ENCODE measurements around the gene HS3ST3B1.

Gene HS3ST3B1

DNA sequence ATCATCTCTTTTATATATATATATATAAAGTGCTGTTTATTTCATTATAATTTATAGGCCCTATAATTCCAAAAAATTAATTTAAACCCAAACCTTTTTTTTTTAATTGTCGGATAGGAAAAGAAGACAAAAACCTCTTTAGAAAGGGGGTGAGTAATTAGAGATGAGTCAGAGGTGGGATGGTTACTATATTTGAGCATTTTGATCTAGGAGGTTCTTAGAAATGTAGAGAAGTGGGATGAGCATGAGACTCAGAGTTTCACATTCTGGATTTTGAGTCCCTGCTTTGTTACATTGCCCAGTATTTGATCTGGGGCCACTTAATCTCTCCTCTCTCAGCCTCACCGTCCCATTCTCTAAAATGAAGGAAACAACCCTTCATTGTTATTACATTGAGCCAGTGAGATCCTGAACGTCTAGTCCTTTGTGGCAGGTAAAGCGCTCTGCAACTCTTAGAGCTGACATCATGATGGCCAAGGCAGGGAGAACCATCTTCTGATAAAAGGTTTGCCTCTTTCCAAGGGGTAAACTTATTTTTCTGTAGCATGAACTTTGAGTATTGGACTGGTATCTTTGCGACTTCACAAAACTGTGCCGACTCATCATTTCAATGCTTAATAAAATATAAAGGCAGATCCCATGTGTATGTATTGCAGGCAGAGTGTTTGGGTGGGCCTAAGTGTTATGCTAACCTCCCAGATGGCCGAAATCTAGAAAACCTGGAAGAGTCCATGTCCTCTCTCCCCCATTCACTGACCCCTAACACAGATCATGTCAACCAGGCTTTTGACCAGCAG is 21.3 kb downstream of the HS3ST3B1 start:
- DNase-seq = no peak

DNA sequence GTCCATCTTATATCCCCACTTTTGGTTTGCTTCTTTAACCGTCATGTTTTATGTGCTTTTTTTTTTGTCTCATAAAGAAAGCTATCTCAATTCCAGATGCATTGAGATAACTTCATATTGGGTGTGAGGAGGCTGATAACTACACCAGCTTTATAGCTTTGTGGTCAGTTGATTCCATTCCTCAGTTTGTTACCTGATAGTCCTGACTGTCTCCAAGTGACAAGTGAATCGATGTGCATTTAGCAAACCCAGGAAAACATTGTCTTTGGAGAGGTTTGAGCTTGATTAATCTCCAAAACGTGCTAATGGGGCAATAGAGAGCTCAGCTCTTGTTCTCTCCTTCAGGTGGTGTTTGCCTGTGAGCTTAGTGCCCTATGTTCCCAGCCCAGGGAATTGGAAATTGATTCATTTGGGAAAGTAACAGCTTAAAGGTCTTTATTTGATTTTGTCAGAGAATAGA is 22.7 kb downstream of the HS3ST3B1 start:
- DNase-seq = no peak

DNA sequence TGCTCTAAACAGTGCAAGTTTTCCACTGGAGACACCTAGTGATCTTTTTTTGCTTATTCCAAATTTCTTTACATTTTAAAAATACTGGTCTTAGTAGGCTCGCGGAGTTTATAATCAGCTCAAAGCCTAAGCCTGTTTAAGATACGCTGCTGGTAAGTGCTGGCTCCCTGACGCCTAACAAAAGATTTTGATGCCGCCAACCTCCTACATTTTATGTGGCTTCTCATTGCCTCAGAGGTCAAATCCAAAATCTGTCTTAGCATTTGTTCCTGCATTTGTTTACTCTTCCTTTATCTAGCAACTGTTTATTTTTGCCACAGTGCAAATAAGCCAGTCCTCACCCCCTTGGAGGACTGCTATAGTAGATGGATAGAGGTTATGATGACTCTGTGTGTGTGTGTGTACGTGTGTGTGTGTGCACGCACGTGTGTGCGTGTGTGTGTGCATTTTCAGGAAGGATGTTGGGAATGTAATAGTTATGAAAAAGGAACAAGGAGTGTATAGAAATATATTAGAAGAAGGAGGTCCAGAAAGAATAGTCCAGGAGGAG is 24.8 kb downstream of the HS3ST3B1 start:
- no peak for DNase-seq

DNA sequence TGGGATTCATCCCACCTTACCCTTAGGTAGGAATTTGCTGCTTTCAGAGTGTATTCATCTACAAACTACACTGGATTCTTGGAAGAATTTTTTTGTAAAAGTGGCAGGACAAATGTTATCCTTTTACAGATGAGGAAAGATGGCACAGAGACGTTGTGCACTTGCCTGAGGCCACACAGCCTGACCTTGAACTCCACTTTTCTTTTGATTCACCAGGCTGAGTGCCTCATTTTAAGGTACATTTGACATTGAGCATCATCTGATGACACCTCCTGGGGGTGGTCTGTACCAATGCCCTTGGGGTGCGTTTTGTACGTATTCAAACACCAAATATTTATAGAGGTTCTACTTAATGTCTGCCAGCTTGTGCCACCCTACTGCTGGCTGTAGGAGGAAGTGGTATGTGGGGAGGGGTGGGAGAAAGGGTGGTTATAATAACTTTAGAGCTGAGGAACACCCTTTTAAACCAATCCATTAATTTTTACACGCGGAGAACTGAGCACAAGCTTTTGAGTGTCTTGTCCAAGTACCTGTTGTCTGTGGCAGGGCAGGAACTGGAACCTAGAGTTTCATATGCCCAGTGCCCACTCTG is 29.1 kb downstream of the HS3ST3B1 start:
- no peak for DNase-seq

DNA sequence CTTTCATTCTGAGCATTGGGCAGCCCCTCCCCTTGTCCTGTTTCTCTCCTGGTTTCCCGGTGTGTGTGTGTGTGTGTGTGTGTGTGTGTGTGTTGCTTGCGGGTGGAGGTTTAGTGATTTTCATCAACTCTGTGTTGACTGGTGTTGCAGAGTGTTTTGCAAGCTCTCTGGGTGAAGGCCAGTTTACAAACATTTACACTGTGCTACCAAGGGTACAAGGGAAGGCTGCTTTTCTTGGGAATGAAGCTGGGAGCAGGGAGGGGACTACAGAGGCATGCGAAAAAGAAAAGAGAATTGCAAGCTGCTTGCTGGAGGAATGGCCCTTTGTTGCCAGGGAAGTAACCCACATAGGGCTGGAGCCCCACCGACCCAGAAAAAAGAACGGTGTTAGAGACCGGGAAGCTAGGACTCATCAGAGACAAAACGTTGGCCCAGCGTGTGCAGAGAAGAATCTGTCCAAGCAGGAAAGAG is 29.6 kb downstream of the HS3ST3B1 start:
- no peak for DNase-seq

DNA sequence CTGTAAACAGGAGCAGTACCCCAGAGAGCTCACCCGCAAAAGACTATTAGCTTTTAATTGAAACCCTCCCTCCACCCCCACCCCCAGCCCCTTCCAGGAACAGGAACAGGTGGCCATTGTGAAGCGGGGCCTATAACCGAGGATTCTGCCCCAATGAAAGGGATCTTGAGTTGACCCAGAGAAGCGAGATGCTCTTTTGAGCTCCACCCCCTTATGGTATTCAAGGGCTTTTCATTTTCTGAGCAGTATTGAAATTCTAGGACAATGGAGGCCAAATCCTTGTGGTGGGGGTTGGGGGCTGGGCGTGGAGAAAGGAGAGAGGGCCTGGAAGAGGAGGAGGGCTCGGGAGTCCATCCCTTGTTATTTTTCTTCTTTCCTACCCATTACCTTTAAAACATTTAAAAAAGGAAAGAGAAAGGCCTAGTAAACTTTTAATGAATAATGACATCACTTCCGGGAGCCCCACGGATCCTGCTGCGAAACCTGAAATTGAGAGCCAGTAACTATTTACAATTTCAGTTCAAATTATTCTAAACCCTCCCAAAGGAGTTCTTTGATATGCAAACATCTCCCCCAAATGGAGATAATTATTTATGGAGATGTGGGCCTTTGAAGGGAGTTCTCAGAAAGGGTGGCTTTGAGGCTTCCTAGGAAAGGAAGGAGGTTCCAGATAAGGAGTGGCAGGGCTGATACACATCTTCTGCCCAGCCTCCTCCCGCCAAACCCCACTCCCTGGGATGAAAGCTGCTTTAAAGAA is 30.5 kb downstream of the HS3ST3B1 start:
- DNase-seq = no peak

DNA sequence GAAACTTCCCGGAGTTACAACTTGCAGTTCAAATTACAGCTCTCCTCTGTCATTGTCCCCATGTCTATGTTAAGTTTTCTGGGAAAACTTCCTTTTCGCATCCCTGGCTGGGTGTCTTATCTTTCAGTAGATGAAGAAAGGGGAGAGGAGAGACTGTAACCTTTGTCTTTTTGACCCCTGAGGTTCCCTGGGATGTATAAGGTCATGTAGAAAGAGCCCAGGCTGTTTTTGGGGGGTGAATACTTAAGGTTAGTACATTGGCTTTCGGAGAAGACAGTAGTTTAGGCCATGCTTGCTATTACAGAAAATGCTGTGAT is 31.1 kb downstream of the HS3ST3B1 start:
- no peak for DNase-seq

DNA sequence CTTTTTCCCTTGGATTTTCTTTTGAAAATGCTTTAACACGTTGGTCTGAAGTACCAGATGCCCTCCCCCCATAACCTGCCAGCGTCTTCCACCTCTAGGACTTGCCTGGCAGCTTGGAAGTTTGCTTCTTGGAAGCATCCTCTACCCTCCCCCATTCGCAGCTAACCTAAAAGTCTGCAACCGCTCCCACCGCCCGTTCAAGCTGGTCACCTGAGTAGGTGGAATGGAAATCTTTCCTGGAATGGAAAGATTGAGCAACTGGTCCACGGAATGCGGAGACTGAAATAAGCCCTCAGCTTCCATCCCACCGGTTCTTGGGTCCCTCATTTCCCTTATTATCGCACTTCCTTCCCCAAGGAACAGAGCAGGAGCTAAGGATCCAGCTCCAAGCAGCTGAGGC is 31.4 kb downstream of the HS3ST3B1 start:
- DNase-seq = no peak

DNA sequence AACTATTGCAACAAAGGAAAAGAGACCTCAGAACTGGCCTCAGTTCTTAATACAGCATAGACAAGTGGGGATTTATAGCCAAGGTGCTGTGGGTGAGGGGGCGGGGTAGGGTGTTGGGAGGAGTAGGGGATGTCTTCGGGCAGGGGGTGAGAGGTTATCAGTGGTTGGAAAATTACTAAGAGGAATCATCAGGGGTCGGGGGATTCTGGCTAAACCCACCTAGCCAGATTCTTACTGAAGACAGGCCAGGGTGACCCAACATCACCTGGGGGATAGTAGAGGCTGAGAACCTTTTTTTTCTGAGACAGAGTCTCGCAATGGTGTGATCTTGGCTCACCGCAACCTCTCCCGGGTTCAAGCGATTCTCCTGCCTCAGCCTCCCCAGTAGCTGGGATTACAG is 32.6 kb downstream of the HS3ST3B1 start:
- DNase-seq = no peak

DNA sequence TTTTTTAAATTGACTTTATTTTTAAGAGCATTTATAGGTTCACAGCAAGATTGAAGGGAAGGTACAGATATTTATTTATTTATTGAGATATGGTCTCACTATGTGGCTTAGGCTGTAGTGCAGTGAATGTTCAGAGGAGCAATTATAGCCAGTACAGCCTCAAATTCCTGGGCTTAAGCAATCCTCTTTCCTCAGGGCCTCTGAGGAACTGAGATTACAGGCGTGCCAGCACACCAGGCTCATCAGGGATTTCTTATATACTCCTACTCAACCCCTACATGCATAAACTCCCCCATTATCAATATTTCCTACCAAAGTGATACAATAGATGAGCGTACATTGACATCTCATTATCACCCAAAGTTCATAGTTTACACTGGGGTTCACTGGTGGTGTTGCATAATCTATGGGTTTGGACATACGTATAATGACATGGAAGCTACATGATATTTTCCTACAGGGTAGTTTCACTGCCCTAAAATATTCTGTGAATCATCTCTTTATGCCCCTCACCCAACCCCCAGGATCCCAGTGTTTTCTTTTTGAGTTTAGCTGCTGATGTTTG is 33.5 kb downstream of the HS3ST3B1 start:
- no peak for DNase-seq

DNA sequence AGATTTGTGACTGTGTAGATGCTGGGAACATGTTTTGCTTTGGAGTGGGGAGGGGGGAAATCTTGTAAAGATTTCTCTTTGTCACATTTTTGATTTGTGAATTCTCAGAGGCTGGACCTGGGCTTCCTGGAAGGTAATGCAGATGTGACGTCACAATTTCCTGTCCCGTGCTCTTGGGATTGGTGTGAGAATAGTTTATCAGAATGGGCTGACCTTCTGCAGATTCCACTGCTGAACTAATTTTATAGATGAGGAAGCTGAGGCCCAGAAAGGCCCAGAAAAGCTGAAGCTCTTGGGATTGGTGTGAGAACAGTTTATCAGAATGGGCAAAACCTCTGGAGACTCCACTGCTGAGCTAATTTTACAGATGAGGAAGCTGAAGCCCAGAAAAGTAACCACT is 34.0 kb downstream of the HS3ST3B1 start:
- DNase-seq = no peak

DNA sequence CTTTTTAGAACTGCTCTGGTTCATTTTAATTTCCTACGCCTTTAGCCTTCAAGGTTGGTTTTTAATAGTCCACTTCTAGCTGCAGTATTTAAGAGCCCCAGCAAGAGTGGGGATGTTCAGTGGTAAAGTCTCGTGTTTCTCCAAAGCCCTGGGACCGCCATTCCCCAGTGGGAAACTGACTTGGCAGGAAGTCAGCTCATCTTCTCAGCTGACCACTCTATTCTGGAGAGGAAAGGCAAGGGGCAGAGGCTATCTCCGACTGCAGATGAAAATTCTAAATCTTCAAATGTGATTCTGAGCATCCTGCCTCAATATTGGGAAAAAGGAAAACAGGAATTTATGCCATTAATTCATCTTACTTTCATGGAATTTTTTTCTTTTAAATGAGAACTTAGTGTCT is 35.5 kb downstream of the HS3ST3B1 start:
- no peak for DNase-seq

DNA sequence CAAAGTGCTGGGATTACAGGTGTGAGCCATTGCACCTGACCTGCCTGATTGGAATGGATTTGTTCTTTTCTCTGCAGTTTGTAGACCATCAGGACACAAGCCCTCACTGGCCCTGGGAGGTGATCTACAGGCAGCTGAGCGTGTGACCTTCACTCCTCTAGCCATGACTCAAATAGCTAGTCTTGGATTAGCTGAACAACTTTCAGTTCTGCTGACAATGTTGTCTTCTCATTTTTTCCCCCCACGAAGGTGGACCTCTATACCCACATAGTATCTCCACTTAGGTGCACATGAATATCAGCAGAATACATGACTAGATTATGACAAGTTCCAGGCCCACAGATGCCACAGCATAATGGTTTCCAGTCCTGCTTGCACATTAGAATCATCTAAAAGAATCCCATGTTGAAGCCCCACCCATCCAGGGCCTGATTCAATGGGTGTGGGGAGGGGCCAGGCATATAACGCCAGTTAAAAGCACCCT is 36.8 kb downstream of the HS3ST3B1 start:
- no peak for DNase-seq

DNA sequence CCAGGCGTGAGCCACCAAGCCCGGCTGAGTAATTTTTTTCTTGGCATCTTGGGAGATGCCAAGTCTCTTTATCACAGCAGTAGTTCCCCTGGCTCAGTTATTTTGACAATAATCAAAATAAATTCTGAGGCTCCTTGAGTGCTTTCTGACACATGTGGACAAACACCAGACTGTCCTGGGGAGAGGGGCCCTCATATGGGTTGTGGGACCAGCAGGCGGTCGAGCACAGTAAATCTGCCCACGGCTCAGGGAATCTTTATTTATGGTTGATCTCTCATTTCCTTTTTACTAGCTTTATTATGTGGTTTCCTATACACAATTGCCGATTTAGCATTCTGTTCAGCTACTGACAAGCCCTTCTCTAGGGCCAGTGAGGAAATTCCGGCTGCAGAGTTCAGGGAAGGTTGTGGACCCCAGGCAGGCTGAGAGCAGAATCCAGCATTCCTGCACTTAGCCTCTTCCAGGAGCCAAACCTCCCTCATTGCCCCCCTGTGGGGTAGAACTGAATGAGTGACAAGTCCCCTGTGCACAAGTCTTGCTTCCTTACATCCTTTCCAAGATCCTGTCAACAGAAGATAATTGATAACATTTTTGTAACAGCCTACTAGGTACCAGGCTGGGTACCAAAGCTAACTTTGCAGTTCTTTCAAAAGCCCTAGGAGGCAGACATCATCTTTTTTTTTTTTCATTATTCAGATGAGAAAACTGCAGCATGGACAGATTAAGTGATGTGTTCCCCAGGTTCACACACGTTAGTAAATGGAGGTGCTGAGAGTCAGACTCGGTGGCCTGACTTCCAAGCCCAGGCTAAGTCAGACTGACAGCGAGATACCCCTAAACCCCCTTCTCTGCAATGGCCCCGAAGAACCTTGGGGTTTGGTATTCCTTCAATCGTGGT is 40.2 kb downstream of the HS3ST3B1 start:
- DNase-seq = no peak

DNA sequence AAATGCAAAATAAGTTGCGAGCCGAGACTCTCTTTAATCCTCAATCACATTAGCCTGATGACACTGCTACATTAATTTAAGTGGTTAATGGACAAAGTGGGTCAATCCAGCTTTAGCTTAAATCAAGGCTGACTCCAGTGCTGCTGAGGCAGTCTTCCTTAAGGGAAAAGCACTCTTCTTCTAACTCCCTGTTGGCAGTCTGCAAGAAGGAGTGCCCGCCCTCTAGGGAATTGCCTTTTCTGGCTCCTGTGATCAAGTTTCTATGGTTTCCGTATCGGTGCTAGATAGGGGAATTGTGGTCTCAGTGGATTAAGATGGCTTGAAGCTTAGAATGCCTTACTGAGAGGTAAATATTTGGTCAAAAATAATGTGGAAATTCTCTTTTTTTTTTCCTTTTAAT is 41.0 kb downstream of the HS3ST3B1 start:
- no peak for DNase-seq

DNA sequence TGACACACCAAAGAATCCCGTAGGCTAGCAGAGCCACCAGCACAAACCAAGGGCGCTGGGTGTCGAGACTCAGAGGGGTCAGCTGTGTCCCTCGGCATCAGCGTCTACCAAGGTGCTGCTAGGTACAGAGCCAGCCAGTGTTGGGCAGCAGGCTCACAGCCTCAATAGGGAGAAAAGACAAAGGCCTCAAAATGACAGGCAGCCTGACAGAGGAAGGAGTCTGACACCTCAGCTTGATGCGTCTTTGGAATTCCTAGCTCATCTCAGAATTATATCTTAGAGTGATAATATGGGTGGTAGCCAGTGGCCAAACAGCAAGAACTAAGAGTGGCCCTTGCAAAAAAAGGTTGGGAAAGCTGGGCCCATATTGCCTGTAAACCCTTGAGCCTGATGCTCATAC is 45.9 kb downstream of the HS3ST3B1 start:
- DNase-seq = no peak

DNA sequence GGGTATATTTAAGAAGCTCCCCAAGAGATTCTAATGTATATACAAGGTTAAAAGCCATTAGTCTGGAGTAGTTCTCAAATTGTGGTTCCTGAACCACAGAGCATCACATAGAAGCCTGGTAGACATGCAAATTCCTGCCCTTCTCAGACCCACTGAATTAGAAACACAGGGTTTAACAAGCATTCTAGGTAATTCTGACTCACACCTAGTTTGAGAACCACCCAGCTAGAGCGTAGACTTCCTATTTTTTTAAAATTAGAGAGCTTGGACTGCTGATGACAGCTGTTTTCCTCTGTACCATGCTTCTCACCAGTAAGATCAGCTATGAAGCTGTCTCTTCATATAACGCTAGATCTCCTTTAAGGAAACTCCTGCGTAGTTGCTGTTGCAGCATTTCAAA is 50.6 kb downstream of the HS3ST3B1 start:
- DNase-seq = no peak

DNA sequence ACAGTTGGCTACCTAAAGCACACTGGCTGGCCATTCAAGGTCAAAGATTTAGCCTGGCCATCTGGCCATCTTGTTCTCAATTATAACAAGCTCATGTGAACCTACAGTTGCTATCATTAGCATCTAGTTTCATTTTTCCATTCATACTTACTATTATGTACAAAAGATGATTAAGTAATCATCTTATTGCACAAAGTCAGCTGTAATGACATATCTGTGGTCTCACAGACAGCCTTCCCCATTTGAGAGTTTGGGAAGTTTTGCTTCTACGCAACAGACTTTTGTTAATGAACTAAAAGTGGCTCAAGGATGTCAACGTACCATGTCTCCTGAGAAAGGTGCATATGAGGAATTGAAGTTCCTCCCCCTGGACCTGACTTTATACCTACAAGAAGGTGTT is 51.3 kb downstream of the HS3ST3B1 start:
- no peak for DNase-seq

DNA sequence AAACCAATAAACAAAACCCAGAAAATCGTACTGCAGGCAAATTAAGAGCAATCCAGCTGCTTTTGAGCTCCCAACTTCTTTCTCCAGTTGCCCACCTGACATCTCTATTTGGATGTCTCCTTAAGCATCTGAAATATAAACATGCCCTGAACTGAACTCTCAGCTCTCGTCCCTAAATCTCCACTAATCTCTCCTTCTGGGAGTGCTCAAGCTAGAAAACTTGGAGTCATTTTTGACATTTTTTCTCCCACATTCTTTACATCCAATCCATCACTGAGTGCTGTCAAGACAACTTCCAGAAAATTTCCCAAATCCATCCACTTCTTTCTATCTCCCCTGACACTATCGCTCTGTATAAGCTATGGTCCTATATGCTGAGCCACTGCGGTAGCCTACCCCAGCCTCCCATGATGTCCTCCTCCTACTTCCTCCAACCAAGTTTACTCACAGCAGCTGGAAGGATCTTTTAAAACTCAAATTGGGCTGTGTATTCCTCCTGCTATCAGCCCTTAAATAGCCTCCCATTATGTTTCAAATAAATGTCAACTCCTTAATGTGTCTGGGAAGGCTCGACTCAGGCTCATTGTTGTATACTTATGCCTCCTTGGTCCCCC is 53.1 kb downstream of the HS3ST3B1 start:
- DNase-seq = no peak

DNA sequence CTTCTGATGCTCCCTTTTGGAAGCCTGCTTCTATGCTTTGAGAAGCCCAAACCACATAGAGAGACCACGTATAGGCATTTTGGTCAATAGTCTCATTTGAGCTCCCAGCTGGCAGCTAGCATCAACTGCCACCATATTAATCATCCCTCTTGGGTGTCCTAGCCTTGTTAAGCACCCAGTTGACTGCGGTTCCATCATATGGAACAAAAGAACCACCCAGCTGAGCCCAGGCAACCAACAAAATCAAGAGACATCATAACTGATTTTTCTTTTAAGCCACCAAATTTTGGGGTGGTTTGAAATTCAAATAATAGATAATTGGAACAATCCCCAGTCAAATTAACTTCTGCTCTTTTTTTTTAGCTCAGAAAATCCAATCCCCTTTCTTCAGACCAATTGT is 53.9 kb downstream of the HS3ST3B1 start:
- no peak for DNase-seq

DNA sequence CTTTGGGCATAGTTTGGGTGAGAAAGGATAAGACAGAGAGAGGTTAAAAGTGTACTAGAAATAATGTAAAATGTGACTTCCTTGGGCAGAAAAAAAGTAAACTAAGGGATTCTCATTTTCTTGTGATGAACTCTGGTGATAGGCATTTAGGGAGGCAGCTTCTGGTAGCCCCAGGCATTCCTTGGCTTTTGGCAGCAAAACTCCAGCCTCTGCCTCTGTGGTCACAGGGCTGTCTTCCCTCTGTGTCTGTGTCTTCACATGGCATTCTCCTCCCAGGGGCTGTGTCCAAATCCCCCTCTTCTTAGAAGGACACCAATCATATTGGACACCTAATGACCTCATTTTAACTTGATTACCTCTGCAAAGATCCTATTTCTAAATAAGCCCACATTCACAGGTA is 54.7 kb downstream of the HS3ST3B1 start:
- no peak for DNase-seq

All from femur (tissue), 1 donor.